Upper lobe of right lung (tissue), 1 donor: ENCODE measurements around the gene CD93. TPM values are rescaled to one million over a fixed set of nuclear protein-coding genes. Genes with fewer than 3 reads are reported as not detected.

ENCODE experiments used
- ATAC-seq: fragments of 200-7000 bp; cut with Tn5 transposase; one replicate; pipeline ENCODE4 v1.9.1; 2020; ENCODE audit warnings: mild to moderate bottlenecking, moderate library complexity
- DNase-seq: peaks from one replicate; pipeline ENCODE4 v3.0.0-alpha.2; 2020
- H3K27ac ChIP-seq: fragments of 200-600 bp; one replicate; pipeline ENCODE4 v1.8.0; 2022
- H3K27me3 ChIP-seq: fragments of 200-600 bp; one replicate; pipeline ENCODE4 v1.8.0; 2022; ENCODE audit warnings: mild to moderate bottlenecking
- H3K36me3 ChIP-seq: fragments of 200-600 bp; one replicate; pipeline ENCODE4 v1.8.0; 2022
- H3K4me1 ChIP-seq: fragments of 200-600 bp; one replicate; pipeline ENCODE4 v1.8.0; 2022
- H3K4me3 ChIP-seq: fragments of 200-600 bp; one replicate; pipeline ENCODE4 v1.8.0; 2022; ENCODE audit warnings: mild to moderate bottlenecking
- H3K9me3 ChIP-seq: fragments of 200-600 bp; one replicate; pipeline ENCODE4 v1.8.0; 2022
- CTCF ChIP-seq: fragments of 200-600 bp; IDR thresholded peaks from one replicate; pipeline ENCODE4 v1.8.0; 2022; ENCODE audit warnings: antibody characterized with exemption
- intact Hi-C: fragments of 100-400 bp; cut with DNase I; formaldehyde crosslinking; loops from one replicate; pipeline ENCODE4 v1.11.0; 2022
- total RNA-seq: library from RNA; stranded (reverse); fragmentation: NEBNext Ultra II Directional; extraction: Animal tissue kit (Norgen Biotek cat#: 25700); gene quantifications from one replicate; pipeline ENCODE4 v1.2.1, GENCODE V29; 2021
- donor health status: DM: no; HTN: yes; CAD: no; lungs with severe emphysema.

Gene CD93
- total RNA-seq, 1 donor from 2014 or later, result 160 TPM

GRCh38 chr20:23108871-23109270 lies 22.7 kb upstream of the CD93 start:
- H3K4me1 ChIP-seq, result peaks cover 29% of the 10 kb centered on the region
- no peaks in the 10 kb centered on the region for H3K9me3 ChIP-seq
- H3K27ac ChIP-seq, result no peak overlapping the region
- intact Hi-C loops, result no loop called here
- DNase-seq, result no peak
- H3K36me3 ChIP-seq, result no peaks in the 10 kb centered on the region
- no peak for ATAC-seq
- TF ChIP-seq CTCF, result no peak
- no peaks in the 10 kb centered on the region for H3K27me3 ChIP-seq
- no peak overlapping the region for H3K4me3 ChIP-seq

- intact Hi-C loops, result no loop called here
- Histone ChIP-seq H3K27me3 (no peaks in the 10 kb centered on the region), H3K4me1 (peaks cover 41% of the 10 kb centered on the region), H3K4me3 (no peak overlapping the region), H3K27ac (peak overlapping the region; percentile 71), H3K9me3 (no peaks in the 10 kb centered on the region), H3K36me3 (no peaks in the 10 kb centered on the region)
- no peak for TF ChIP-seq CTCF
- DNase-seq (no peak), ATAC-seq (no peak)
These were observed 21.3 kb upstream of the CD93 start for GRCh38 chr20:23107466-23107865.

DNA sequence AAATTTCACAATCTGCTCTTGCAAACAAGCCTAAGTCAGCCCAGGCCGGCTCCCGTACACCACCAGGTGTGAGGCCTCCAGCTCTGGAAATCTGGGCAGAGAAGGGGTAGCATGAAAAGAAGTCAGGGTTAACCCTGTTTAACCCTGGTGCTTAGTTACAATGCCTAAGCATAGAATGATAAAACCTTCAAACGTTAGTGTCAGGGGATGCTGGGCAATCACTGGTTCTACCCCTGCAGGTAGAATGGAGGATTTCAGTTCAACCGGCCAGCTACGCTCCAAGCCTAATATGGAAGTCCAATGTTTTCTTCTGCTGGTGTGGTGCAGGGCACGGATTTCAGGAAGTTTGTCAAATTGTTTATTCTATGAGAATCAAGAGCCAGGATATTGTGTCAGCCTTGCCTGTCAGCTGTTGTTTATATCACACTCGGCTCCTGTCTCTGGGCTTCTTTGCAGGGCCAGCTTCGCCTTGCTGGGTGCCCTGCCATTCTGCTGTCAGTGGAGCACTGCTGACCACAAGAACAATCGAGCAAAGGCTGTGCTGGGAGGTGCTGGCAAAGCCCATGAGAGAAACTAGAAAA lies 20.2 kb upstream of the CD93 start:
- no peaks in the 10 kb centered on the region for H3K27me3 ChIP-seq
- intact Hi-C loops, result no loop called here
- no peak overlapping the region for H3K4me3 ChIP-seq
- H3K27ac ChIP-seq, result peak overlapping the region; percentile 71
- TF ChIP-seq CTCF, result peak; percentile 32
- ATAC-seq, result peak; percentile 84
- H3K4me1 ChIP-seq, result peaks cover 41% of the 10 kb centered on the region
- no peaks in the 10 kb centered on the region for H3K36me3 ChIP-seq
- no peaks in the 10 kb centered on the region for H3K9me3 ChIP-seq
- DNase-seq, result peak; percentile 64

DNA sequence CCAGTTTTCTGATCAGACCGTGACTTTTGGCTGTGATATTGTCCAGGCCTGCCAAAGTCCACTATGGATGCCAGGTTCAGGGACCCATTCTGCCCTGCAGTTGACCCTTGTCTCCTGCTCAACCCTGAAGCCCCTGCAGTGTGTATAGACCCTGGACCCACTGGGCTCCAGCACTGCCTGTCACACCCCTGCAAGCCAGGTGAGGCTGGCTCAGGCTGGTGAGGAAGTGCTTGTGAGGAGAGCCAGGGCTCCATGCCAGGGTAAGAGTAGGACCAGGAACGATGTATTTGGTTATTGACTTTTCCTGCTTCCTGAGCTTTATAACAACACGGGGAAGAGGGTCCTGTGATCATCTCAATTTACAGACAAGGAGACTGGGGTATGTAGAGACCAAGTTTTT lies 19.1 kb upstream of the CD93 start:
- Histone ChIP-seq H3K9me3 (no peaks in the 10 kb centered on the region), H3K4me1 (peaks cover 41% of the 10 kb centered on the region), H3K27ac (no peak overlapping the region), H3K36me3 (no peaks in the 10 kb centered on the region), H3K4me3 (no peak overlapping the region), H3K27me3 (no peaks in the 10 kb centered on the region)
- intact Hi-C loops, result no loop called here
- peak; percentile 27 for ATAC-seq
- no peak for TF ChIP-seq CTCF
- peak; percentile 60 for DNase-seq

- H3K4me3 ChIP-seq, result no peak overlapping the region
- no peaks in the 10 kb centered on the region for H3K36me3 ChIP-seq
- DNase-seq (no peak), ATAC-seq (no peak)
- H3K27me3 ChIP-seq, result no peaks in the 10 kb centered on the region
- intact Hi-C loops, result no loop called here
- peaks cover 41% of the 10 kb centered on the region for H3K4me1 ChIP-seq
- H3K27ac ChIP-seq, result peak overlapping the region; percentile 66
- no peaks in the 10 kb centered on the region for H3K9me3 ChIP-seq
- no peak for TF ChIP-seq CTCF
These were observed 17.3 kb upstream of the CD93 start for GRCh38 chr20:23103284-23104018.
